IPS-NIHi7 (cell line): Measurements from ENCODE around the gene ADCK2.
"Not testable (repeated sequence)": the region's sequence is repeated elsewhere in the genome, so short reads cannot be mapped to it uniquely, and the experiment has no call there.

Experiments
- DNase-seq: peaks from one replicate; pipeline ENCODE4 v3.0.0; 2012; ENCODE audit warnings: mixed read lengths; ENCODE audit errors: extremely low spot score

Gene ADCK2

GRCh38 chr7:140673063-140673773, 473 bp downstream of the ADCK2 start:
- peak; percentile 77 for DNase-seq

- DNase-seq: no peak
These were observed 1.0 kb downstream of the ADCK2 start for GRCh38 chr7:140673774-140674155.

DNA sequence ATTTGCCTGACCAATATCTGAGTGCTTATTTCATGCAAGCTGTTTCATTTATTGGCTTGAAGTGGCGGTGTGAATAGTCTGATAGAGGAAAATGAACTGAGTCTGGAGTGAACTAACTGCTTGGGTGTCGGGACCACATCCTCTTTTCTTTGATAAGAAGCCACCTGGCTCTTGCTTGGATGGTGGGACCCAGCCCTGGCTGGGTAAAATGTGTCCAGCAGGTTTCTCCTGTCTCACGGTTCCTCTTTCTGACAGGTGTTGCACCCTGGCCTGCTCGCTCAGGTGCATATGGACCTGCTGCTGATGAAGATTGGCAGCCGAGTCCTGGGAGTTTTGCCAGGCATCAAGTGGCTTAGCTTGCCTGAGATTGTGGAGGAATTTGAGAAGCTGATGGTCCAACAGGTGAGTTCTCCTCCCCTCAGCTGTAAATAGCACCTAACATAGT, 1.6 kb downstream of the ADCK2 start:
- DNase-seq: no peak

- DNase-seq: peak; percentile 75
These were observed 2.4 kb downstream of the ADCK2 start for GRCh38 chr7:140674899-140675701.

DNA sequence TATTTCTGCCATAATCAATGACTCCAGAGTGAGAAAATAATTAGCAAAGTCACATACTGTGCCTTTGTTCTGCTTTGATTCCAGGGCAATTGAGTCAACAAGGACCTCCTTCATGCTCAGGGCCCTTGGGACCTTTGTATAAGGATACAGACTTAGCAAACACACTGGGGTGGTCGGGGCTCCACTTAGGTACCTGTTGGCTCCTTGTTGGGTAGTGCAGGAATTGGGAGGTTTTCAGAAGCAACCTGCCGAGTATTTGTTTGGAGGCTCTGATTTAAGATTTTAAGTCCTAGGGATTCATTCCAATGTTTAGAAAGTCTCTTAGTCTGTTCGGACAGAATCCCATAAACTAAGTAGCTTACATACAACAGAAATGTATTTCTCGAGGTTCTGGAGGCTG, 3.0 kb downstream of the ADCK2 start:
- no peak for DNase-seq

- DNase-seq: no peak
These were observed 3.6 kb downstream of the ADCK2 start for GRCh38 chr7:140676306-140676705.

DNA sequence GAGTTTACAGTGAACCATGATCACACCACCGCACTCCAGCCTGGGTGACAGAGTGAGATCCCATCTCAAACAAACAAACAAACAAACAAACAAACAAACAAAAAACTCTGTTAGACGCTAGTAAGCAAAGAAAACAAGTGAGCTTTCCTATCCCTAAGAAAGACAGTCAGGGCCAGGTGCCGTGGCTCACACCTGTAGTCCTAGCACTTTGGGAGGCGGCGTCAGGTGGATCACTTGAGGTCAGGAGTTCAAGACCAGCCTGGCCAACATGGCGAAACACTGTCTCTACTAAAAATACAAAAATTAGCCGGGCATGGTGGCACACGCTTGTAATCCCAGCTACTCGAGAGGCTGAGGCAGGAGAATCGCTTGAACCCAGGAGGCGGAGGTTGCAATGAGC, 4.2 kb downstream of the ADCK2 start:
- not testable (repeated sequence) for DNase-seq

GRCh38 chr7:140677496-140677895, 4.8 kb downstream of the ADCK2 start:
- no peak for DNase-seq

DNA sequence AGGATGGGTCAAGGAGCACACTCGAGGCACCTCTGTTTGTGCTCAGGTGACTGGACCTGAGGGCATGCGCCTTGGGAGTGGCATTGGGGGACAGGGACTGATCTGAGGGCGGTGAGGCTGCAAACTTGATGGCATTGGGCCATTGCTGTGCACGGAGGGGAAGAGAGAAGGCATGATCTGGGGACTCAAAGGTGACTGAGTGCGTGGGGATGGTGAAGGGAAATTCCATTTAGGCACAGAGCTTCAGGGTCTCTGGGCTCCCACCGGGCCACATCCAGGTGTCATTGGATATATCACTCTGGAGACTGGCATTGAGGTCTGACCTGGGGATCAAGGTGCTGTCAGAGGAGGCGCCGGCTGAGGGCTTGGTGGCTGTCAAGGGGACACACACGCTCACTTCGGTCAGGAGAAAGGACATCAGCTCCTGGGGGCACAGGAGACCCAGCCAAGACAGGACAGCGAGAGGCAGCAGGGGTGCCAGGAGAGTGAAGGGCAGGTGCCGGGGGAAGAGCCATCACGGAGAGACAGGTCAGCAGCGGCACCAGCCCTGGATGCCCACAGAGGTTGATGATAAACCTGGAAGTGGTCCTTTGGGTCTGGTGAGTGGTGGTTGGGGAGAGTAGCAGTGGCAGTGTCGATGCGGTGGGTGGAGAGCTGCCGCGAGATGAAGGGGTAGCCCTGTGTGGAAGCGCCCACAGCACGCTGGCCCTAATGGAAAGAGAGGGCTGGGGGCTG, 5.5 kb downstream of the ADCK2 start:
- no peak for DNase-seq

DNA sequence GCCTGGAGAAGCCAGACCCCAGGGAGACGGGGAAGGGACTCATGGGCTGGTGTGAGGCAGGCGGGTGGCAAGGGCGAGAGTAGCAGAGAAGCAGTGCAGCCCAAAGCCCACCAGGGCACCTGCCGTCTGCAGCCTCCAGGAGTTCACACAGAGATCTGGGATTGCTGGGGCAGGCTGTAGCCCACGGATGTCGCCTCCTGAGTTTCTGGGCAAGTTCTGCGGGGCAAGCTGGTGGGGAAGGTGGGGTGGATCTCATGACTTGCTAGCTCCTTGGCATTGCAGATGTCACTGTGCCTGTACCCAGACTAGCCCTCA, 6.0 kb downstream of the ADCK2 start:
- DNase-seq: no peak

- no peak for DNase-seq
These were observed 6.4 kb downstream of the ADCK2 start for GRCh38 chr7:140679186-140679585.

DNA sequence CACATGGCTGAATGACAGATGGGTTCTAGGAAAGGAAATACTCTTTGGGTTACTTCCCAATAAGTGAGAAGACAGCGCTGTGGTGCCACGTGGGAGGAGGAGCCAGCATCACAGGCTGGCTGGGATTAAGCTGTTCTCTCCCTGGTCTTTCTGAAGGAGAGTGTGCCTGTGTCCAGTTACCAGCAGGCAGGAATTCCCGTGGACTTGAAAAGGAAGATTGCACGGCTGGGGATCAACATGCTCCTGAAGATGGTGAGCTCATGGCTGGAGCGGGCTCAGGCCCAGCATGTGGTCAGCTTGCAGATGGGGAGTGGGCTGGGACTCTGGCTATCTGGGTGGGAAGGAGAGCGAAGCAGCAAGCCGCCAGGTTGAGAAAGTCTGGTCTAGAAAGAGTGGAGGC, 8.1 kb downstream of the ADCK2 start:
- DNase-seq: no peak

GRCh38 chr7:140681766-140682165, 9.0 kb downstream of the ADCK2 start:
- DNase-seq: no peak

- no peak for DNase-seq
These were observed 10.9 kb downstream of the ADCK2 start for GRCh38 chr7:140683657-140684056.

DNA sequence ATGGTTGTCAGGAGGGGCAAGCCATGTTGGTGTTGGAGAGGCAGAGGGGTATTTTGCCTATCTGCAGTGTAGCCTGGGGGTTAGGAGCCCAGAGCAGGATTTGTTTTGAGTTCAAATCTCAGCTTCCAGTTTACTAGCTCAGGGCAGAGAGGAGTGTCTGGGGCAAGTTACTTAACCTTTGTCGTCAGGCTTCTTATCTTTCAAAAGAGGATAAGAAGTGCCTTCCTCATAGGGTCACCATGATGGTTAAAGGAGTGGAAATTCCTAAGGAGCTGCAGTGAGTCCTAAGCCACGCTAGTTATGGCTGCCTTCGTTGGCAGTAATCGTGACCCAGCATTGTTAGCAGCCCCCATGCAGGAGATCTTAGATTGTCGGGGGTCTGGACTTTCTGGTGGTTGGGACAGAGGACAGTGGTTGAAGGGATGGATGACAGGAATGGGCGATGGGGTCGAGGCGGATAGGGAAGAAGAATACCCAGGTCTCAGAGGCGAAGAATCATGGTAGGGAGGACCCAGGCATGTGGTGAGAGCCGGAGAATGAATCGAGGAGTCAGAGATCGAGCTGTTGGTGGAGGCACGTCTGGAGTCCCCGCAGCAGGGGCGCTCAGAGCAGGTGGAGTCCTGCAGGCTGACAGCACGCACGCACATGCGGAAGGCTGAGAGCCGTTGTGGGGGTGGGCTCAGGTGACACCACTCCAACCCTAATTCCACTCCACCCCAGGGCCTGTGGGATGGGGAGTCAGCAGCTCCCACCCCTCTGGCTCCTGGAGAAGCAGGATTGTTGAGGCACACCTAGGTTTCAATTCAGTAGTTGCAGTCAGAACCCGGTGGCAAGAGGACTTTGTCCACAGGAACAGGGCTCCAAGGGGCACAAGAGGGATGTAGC, 11.6 kb downstream of the ADCK2 start:
- DNase-seq: no peak

GRCh38 chr7:140685407-140686087, 12.8 kb downstream of the ADCK2 start:
- no peak for DNase-seq

- DNase-seq: no peak
These were observed 14.2 kb downstream of the ADCK2 start for GRCh38 chr7:140686921-140687320.

GRCh38 chr7:140688341-140688740, 15.6 kb downstream of the ADCK2 start:
- DNase-seq: no peak

DNA sequence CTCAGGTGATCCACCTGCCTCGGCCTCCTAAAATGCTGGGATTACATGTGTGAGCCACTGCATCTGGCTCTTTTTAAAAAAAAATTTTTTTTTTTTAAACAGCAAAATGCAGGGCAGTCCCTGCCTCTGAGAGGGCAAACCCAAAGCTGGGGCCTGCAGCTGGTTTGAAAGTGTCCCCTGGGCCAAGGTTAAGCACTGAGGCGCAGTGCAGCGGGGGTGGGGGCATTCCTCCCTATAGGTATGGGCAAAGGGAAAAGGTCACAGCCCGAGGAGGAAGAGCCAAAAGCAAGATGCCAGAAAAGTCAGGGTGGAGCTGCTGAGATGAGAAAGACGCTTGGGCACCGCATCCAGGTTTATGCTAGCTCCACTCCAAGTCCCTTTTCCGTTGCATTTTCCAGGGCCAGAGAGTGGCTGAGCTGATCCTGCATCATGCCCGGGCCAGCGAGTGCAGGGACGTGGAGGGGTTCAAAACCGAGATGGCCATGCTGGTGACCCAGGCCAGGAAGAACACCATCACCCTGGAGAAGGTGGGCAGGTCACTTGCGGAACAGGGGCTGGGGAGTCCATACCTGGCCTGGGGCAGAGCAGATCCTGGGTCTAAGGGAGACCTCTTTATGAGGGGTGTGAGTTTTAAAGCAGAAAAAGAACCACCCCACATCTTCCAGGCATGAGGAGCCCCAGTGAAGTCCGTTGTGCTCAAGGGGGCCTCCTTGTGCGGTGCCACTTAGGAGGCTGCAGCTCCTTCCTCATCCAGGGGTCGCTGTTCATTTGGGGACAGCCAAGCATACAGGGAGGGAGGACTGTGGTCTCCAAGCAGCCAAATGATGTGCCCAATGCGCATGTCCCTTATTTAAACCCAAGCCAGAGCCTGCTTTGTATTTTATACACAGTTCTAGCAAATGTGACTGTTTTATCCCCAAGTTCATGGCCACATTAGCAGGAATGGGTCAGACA, 16.7 kb downstream of the ADCK2 start:
- no peak for DNase-seq
